Ovary (tissue), 9 donors: ENCODE measurements around the gene LDLRAD4. TPM values are rescaled to one million over a fixed set of nuclear protein-coding genes. Genes with fewer than 3 reads are reported as not detected.

Experiments used
- DNase-seq, 5 donors: peaks; one replicate each; pipeline ENCODE4 v3.0.0-alpha.2; 2019 to 2020
- H3K27ac ChIP-seq, 2 donors: fragments of 200-600 bp; one replicate each; pipeline versions ENCODE4 v1.5.1 to v1.8.0; 2019 to 2022
- H3K27me3 ChIP-seq: fragments of 200-600 bp; one replicate; pipeline ENCODE4 v1.8.0; 2022
- H3K36me3 ChIP-seq: fragments of 200-600 bp; sonication (generic); one replicate; pipeline ENCODE4 v1.5.1; 2019
- H3K4me1 ChIP-seq: one replicate; pipeline ENCODE4 v1.8.1; 2013; ENCODE audit warnings: mild to moderate bottlenecking, moderate library complexity; ENCODE audit not compliant: insufficient read depth
- H3K4me3 ChIP-seq: fragments of 200-600 bp; sonication (generic); one replicate; pipeline ENCODE4 v1.5.1; 2017
- H3K9me3 ChIP-seq, 2 donors: fragments of 200-600 bp in 1 of 2; sonication (generic) in 1 of 2; one replicate each; pipeline versions ENCODE4 v1.5.1 to v1.8.1; 2013 to 2019; ENCODE audit warnings: mild to moderate bottlenecking in 1 of 2, moderate library complexity in 1 of 2
- EP300 ChIP-seq: sonication (generic); formaldehyde crosslinking; IDR thresholded peaks from one replicate; pipeline ENCODE4 v1.6.1; 2017; ENCODE audit warnings: antibody characterized with exemption
- POLR2A ChIP-seq: fragments of 450-650 bp; IDR thresholded peaks from one replicate; pipeline ENCODE4 v1.6.1; 2017; ENCODE audit warnings: antibody characterized with exemption, mild to moderate bottlenecking, moderate library complexity
- WGBS, 3 donors: extraction: QIAGEN DNeasy Blood & Tissue Kit in 1 of 3; methylation state at CpG; one replicate each; pipeline versions ENCODE4 v1.1.5 to v1.1.7; 2013 to 2017; 5-methylcytosine and 5-hydroxymethylcytosine counted together
- intact Hi-C, 4 donors: fragments of 100-400 bp; cut with DNase I; formaldehyde crosslinking; loops; one replicate each; pipeline versions ENCODE4 v1.11.0 to v1.15.1; 2022 to 2023
- polyA plus RNA-seq, 2 donors: library from polyadenylated mRNA; stranded (reverse); fragments of 200-250 nt in 1 of 2; fragments of 350-450 nt in 1 of 2; fragmentation: Illumina TruSeq in 1 of 2; extraction: RNeasy Lipid Tissue Mini Kit (QIAGEN cat#74804) in 1 of 2; gene quantifications; one replicate each; pipeline ENCODE4 v1.2.3, GENCODE V29; 2013 to 2014
- total RNA-seq, 7 donors: library from RNA; depleted of rRNA in 2 of 7; stranded (reverse); fragments of >200 nt in 2 of 7; fragmentation: NEBNext Ultra II Directional in 3 of 7; extraction: Animal tissue kit (Norgen Biotek cat#: 25700) in 3 of 7; gene quantifications; one replicate each; pipeline versions ENCODE4 v1.1.0 to v1.2.4, GENCODE V29; 2016 to 2023
- TF ChIP-seq, protein P1 (sequence below), 3 donors: fragments of 450-650 bp in 2 of 3; fragments of 200-600 bp in 1 of 3; IDR thresholded peaks; one replicate each; pipeline versions ENCODE4 v1.5.1 to v1.8.0; 2016 to 2022; ENCODE audit warnings: antibody characterized with exemption in 3 of 3, mild to moderate bottlenecking in 1 of 3
- donor health status: DM: no; HTN: no; CAD: no; lungs with moderate emphysema.
- donor health status: DM: no; HTN: no; CAD: no.
- donor health status: Bipolar disorder and iron deficiency.
- donor health status: DM: yes; HTN: yes; CAD: no.
- donor health status: DM: no; HTN: no; CAD: no.
- donor health status: DM: yes; HTN: yes; CAD: no.

The LDLRAD4 gene
- total and polyA plus RNA-seq, 9 donors: 2.3 to 31.6 (median 8.3) TPM

DNA sequence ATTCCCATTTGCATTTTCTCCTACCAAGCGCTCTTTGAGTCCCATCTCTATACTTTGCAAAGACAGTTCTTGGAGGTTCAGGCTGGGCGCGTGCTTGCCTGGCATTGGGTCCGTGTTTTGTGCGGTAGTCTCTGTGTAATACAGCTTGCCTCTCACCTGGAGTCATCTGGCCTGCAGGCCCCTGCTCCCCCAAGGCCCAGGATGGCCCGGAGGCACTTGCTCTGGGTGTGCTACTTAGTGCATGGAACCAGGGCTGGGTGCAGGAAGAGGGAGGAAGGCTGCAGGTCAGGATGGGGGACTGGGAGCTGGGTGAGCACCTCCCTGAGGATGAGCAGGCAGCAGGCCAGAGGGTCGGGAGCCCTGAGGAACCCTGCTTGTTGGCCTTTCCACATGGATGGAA is 220.9 kb downstream of the LDLRAD4 start:
- 90 to 95% (median 92%) methylated on average over 7 of the region's 7 CpGs for WGBS, 3 donors
- Histone ChIP-seq H3K4me3 (no peak overlapping the region), H3K4me1 (no peaks in the 10 kb centered on the region), H3K9me3 (no peaks in the 10 kb centered on the region), H3K36me3 (no peaks in the 10 kb centered on the region), H3K27ac (no peak overlapping the region), H3K27me3 (no peaks in the 10 kb centered on the region)
- TF ChIP-seq POLR2A (no peak), EP300 (no peak)
- TF ChIP-seq, protein P1, sequence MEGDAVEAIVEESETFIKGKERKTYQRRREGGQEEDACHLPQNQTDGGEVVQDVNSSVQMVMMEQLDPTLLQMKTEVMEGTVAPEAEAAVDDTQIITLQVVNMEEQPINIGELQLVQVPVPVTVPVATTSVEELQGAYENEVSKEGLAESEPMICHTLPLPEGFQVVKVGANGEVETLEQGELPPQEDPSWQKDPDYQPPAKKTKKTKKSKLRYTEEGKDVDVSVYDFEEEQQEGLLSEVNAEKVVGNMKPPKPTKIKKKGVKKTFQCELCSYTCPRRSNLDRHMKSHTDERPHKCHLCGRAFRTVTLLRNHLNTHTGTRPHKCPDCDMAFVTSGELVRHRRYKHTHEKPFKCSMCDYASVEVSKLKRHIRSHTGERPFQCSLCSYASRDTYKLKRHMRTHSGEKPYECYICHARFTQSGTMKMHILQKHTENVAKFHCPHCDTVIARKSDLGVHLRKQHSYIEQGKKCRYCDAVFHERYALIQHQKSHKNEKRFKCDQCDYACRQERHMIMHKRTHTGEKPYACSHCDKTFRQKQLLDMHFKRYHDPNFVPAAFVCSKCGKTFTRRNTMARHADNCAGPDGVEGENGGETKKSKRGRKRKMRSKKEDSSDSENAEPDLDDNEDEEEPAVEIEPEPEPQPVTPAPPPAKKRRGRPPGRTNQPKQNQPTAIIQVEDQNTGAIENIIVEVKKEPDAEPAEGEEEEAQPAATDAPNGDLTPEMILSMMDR (IDR thresholded peaks at IDR 0.05): no peak
- no peak for DNase-seq
- intact Hi-C loops: loop anchor here in 1 of 4 donors (5.0 kb wide), 1 partner anchor 132 kb away; no protein-coding TSS in a partner anchor

DNA sequence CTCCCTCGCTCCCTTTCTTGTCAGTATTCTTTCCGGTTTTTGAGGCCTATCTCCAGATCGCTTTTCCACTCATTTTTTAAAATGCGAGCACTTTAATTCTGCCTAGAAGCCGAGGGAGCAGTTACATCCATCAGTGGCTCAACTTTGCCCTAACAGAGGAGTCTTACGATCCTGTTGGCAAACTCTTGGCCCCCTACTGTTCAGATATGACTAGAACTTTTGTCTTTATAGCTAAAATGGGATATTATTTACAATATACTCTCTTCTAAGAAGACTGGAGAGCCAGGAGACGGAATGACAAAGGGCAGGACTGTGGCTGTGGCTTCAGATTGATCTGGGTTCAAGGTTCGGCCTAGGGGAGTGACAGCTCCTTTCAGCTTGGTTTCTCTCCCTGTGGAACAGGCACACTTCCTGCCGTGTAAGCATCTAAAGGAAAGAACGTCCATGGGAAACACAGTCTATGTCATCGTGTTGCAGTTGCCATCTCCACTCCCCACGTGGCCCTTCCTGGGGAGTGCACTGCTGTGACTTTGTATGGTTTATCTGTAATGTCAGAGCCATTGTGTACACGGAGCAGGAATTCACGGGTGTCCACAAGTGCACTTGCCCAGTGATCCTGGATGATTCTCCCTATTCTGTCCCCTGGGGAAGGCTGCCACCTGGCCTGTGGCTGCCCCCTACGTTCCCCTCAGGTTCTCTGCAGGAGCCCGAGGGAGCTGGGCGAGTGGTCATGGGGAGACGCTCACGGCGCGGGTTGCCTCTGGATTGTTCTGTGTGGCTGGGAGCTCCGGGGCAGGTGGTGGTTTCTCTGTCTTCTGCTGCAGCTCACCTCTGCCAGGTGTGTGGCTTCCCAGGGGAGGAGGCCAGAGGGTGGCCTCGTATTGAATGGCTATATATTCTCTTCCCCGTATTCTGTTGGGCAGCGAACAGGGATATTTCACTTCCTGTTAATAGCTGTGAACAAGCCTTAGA is 222.0 kb downstream of the LDLRAD4 start:
- Histone ChIP-seq H3K4me1 (no peaks in the 10 kb centered on the region), H3K4me3 (no peak overlapping the region), H3K27me3 (no peaks in the 10 kb centered on the region), H3K9me3 (no peaks in the 10 kb centered on the region), H3K36me3 (no peaks in the 10 kb centered on the region), H3K27ac (no peak overlapping the region)
- no peak for DNase-seq
- 89 to 92% (median 89%) methylated on average over 25 of the region's 25 CpGs for WGBS, 3 donors
- intact Hi-C loops: no loop called here
- TF ChIP-seq, protein P1 (IDR thresholded peaks at IDR 0.05): no peak
- no peak for TF ChIP-seq EP300
- no peak for TF ChIP-seq POLR2A

DNA sequence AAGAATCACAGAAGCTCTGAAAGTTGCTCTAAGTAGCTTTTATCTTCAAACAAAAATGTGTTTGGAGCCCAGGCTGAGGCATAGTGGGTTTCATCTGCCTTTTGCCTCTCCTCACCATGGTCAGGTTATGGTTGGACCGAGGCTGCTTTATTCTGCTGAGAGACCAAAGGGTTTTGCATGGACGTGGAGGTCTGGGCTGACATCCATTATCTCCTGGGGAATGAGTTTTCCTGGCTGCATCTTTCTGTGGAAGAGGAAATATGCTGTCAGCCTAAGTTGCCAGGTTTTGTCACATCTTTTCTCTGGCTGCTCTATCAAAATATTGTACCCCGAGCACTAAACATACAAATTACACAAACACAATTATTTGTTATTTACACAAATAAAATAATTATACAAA is 223.2 kb downstream of the LDLRAD4 start:
- Histone ChIP-seq H3K27me3 (no peaks in the 10 kb centered on the region), H3K27ac (no peak overlapping the region), H3K4me3 (no peak overlapping the region), H3K9me3 (no peaks in the 10 kb centered on the region), H3K36me3 (no peaks in the 10 kb centered on the region), H3K4me1 (no peaks in the 10 kb centered on the region)
- TF ChIP-seq, protein P1 (IDR thresholded peaks at IDR 0.05): no peak
- TF ChIP-seq EP300 (no peak), POLR2A (no peak)
- WGBS, 3 donors: 51 to 59% (median 56%) methylated on average over 3 of the region's 3 CpGs
- DNase-seq: no peak
- intact Hi-C loops: no loop called here

DNA sequence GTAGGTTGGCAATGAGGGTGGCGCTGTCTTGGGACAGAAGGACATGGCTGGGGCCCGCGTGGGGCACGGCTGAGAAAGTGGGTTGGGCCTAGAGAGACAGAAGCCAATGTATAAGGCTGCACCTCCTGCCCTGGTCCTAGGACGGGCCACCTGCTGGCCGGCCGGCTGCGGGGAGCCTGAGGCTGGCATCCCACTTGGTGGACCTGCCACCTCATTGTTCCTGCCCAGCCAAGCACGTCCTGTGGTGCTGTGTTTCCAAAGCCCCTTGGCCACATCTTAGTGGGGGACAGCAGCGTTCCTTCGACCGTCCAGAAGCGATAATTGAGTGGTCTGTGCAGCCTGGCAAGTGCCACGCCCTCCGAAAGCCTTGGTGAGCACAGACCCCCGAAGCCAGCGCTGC is 223.9 kb downstream of the LDLRAD4 start:
- Histone ChIP-seq H3K27me3 (no peaks in the 10 kb centered on the region), H3K27ac (no peak overlapping the region), H3K4me1 (peaks cover 1% of the 10 kb centered on the region), H3K9me3 (no peaks in the 10 kb centered on the region), H3K4me3 (no peak overlapping the region), H3K36me3 (no peaks in the 10 kb centered on the region)
- DNase-seq: no peak
- TF ChIP-seq EP300 (no peak), POLR2A (no peak)
- TF ChIP-seq, protein P1 (IDR thresholded peaks at IDR 0.05): no peak
- intact Hi-C loops: no loop called here
- 92 to 93% (median 93%) methylated on average over 17 of the region's 17 CpGs for WGBS, 3 donors
